Measurements from ENCODE around the gene NDC1. TPM values are rescaled to one million over a fixed set of nuclear protein-coding genes. Genes with fewer than 3 reads are reported as not detected.
"Not testable (repeated sequence)": the region's sequence is repeated elsewhere in the genome, so short reads cannot be mapped to it uniquely, and the experiment has no call there.

NDC1 gene
- total RNA-seq, 1 donor from 2014 or later: 6.4 TPM

GRCh38 chr1:53834776-53835175 lies 3.3 kb downstream of the NDC1 start:
- intact Hi-C loops (cut with DNase I): loop anchor here (5.0 kb wide), 1 partner anchor 113 kb away; the partner anchor contains the start of genes IFT25 and LRRC42
- DNase-seq (ENCODE audit: missing footprints) (no peak), ATAC-seq (no peak)

- intact Hi-C loops (cut with DNase I): no loop called here
- DNase-seq (ENCODE audit: missing footprints) (no peak), ATAC-seq (no peak)
These were observed 4.7 kb downstream of the NDC1 start for GRCh38 chr1:53833393-53833792.

GRCh38 chr1:53826367-53826766 lies 11.7 kb downstream of the NDC1 start:
- DNase-seq (ENCODE audit: missing footprints): no peak
- ATAC-seq: no peak
- intact Hi-C loops (cut with DNase I): no loop called here

- intact Hi-C loops (cut with DNase I): no loop called here
- no peak for ATAC-seq
- no peak for DNase-seq (ENCODE audit: missing footprints)
These were observed 12.8 kb downstream of the NDC1 start for GRCh38 chr1:53825306-53825705.

GRCh38 chr1:53822931-53823330 lies 15.2 kb downstream of the NDC1 start:
- intact Hi-C loops (cut with DNase I): no loop called here
- no peak for ATAC-seq
- no peak for DNase-seq (ENCODE audit: missing footprints)

- ATAC-seq (no peak), DNase-seq (ENCODE audit: missing footprints) (no peak)
- intact Hi-C loops (cut with DNase I): no loop called here
These were observed 16.7 kb downstream of the NDC1 start for GRCh38 chr1:53821380-53821779.

GRCh38 chr1:53819387-53819786 lies 18.7 kb downstream of the NDC1 start:
- intact Hi-C loops (cut with DNase I): no loop called here
- no peak for ATAC-seq
- DNase-seq (ENCODE audit: missing footprints): no peak

- intact Hi-C loops (cut with DNase I); DNase-seq (ENCODE audit: missing footprints); ATAC-seq: not testable (repeated sequence)
These were observed 21.5 kb downstream of the NDC1 start for GRCh38 chr1:53816584-53816983.

- intact Hi-C loops (cut with DNase I); DNase-seq (ENCODE audit: missing footprints); ATAC-seq: not testable (repeated sequence)
These were observed 22.6 kb downstream of the NDC1 start for GRCh38 chr1:53815484-53815883.

GRCh38 chr1:53811414-53811851 lies 26.7 kb downstream of the NDC1 start:
- DNase-seq (ENCODE audit: missing footprints) (no peak), ATAC-seq (no peak)
- intact Hi-C loops (cut with DNase I): no loop called here

- DNase-seq (ENCODE audit: missing footprints) (no peak), ATAC-seq (no peak)
- intact Hi-C loops (cut with DNase I): no loop called here
These were observed 27.6 kb downstream of the NDC1 start for GRCh38 chr1:53810497-53810896.

- ATAC-seq (no peak), DNase-seq (ENCODE audit: missing footprints) (no peak)
- intact Hi-C loops (cut with DNase I): no loop called here
These were observed 28.1 kb downstream of the NDC1 start for GRCh38 chr1:53810007-53810406.

GRCh38 chr1:53807916-53808315 lies 30.2 kb downstream of the NDC1 start:
- DNase-seq (ENCODE audit: missing footprints) (no peak), ATAC-seq (no peak)
- intact Hi-C loops (cut with DNase I): no loop called here

GRCh38 chr1:53804791-53805505 lies 33.1 kb downstream of the NDC1 start:
- intact Hi-C loops (cut with DNase I): no loop called here
- ATAC-seq: no peak
- DNase-seq (ENCODE audit: missing footprints): no peak

- intact Hi-C loops (cut with DNase I): no loop called here
- no peak for DNase-seq (ENCODE audit: missing footprints)
- no peak for ATAC-seq
These were observed 33.9 kb downstream of the NDC1 start for GRCh38 chr1:53804181-53804580.

GRCh38 chr1:53800621-53801020 lies 37.5 kb downstream of the NDC1 start:
- ATAC-seq: no peak

GRCh38 chr1:53799141-53799540 lies 39.0 kb downstream of the NDC1 start:
- no peak for DNase-seq (ENCODE audit: missing footprints)
- intact Hi-C loops (cut with DNase I): no loop called here
- no peak for ATAC-seq

More at GRCh38 chr1:53800621-53801020, 37.5 kb downstream of the NDC1 start:
- no peak for DNase-seq (ENCODE audit: missing footprints)
- intact Hi-C loops (cut with DNase I): no loop called here

GRCh38 chr1:53792806-53793205 lies 45.3 kb downstream of the NDC1 start:
- DNase-seq (ENCODE audit: missing footprints): no peak
- intact Hi-C loops (cut with DNase I): no loop called here
- no peak for ATAC-seq

GRCh38 chr1:53787655-53788054 lies 50.4 kb downstream of the NDC1 start:
- intact Hi-C loops (cut with DNase I): no loop called here
- ATAC-seq (no peak), DNase-seq (ENCODE audit: missing footprints) (no peak)

GRCh38 chr1:53783056-53783455 lies 55.0 kb downstream of the NDC1 start:
- no peak for ATAC-seq

GRCh38 chr1:53781654-53782053 lies 56.4 kb downstream of the NDC1 start:
- intact Hi-C loops (cut with DNase I): no loop called here
- no peak for ATAC-seq
- no peak for DNase-seq (ENCODE audit: missing footprints)

More at GRCh38 chr1:53783056-53783455, 55.0 kb downstream of the NDC1 start:
- intact Hi-C loops (cut with DNase I): no loop called here
- no peak for DNase-seq (ENCODE audit: missing footprints)
